Activated CD4-positive, alpha-beta T cell treated with anti-CD3 and anti-CD28 coated beads, Interleukin-2, Interleukin-4, amounts not matched to agents 100 ng/mL and 50 ng/mL, durations not matched to agents 16 hours and 8 hours (primary cell): ENCODE measurements around the gene SAMD14.

Source experiments
- DNase-seq: peaks from one replicate; pipeline ENCODE4 v3.0.0-alpha.2; 2020; ENCODE audit warnings: low spot score

The SAMD14 gene

GRCh38 chr17:50165066-50165465, 35.1 kb upstream of the SAMD14 start:
- no peak for DNase-seq

GRCh38 chr17:50164697-50164988, 34.7 kb upstream of the SAMD14 start:
- no peak for DNase-seq

GRCh38 chr17:50163843-50164696, 34.1 kb upstream of the SAMD14 start:
- DNase-seq: no peak

- DNase-seq: no peak
These were observed 32.7 kb upstream of the SAMD14 start for GRCh38 chr17:50162466-50163254.

GRCh38 chr17:50161911-50162288, 31.9 kb upstream of the SAMD14 start:
- DNase-seq: no peak

- DNase-seq: peak; percentile 97
These were observed 31.3 kb upstream of the SAMD14 start for GRCh38 chr17:50161023-50161910.

GRCh38 chr17:50157891-50158290, 27.9 kb upstream of the SAMD14 start:
- DNase-seq: no peak

- DNase-seq: no peak
These were observed 25.3 kb upstream of the SAMD14 start for GRCh38 chr17:50155115-50155819.

- DNase-seq: no peak
These were observed 24.6 kb upstream of the SAMD14 start for GRCh38 chr17:50154604-50155003.

- no peak for DNase-seq
These were observed 24.0 kb upstream of the SAMD14 start for GRCh38 chr17:50153650-50154575.

- DNase-seq: no peak
These were observed 22.8 kb upstream of the SAMD14 start for GRCh38 chr17:50152736-50153135.

- DNase-seq: peak; percentile 67
These were observed 22.1 kb upstream of the SAMD14 start for GRCh38 chr17:50151937-50152547.

GRCh38 chr17:50151041-50151936, 21.3 kb upstream of the SAMD14 start:
- peak; percentile 93 for DNase-seq

GRCh38 chr17:50150354-50151040, 20.5 kb upstream of the SAMD14 start, which contains the start of gene PPP1R9B:
Gene PPP1R9B (minus strand): TSS chr17:50150677. CDS start chr17:50150513, 164 bp downstream.
- no peak for DNase-seq

GRCh38 chr17:50149417-50150353, 19.7 kb upstream of the SAMD14 start:
- DNase-seq: peak; percentile 50

- DNase-seq: no peak
These were observed 19.1 kb upstream of the SAMD14 start for GRCh38 chr17:50149091-50149416.
